Activated T-helper 9 cell treated with anti-CD3 and anti-CD28 coated beads, Interleukin-2, amount 50 U/mL, for 16 hours (primary cell): ENCODE results near the gene OPHN1.

Source experiments
- DNase-seq: peaks from one replicate; pipeline ENCODE4 v3.0.0-alpha.2; 2020; ENCODE audit warnings: low read depth

Gene OPHN1

DNA sequence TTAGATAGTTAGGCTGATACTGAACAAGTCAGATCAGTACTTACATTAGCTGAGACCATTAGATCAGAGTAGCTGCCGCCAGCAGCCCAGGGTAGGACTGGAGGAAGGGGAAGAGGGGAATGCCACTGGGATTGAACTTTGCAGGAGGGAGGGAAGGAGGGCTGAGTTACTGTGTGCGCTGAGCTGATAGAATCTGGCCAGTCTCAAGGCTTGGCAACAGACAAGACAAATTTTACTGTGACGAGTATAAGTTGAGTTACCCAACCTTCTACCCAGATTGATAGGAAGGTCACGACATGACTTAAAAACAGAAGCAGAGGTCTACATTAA is 372.1 kb downstream of the OPHN1 start:
- no peak for DNase-seq

DNA sequence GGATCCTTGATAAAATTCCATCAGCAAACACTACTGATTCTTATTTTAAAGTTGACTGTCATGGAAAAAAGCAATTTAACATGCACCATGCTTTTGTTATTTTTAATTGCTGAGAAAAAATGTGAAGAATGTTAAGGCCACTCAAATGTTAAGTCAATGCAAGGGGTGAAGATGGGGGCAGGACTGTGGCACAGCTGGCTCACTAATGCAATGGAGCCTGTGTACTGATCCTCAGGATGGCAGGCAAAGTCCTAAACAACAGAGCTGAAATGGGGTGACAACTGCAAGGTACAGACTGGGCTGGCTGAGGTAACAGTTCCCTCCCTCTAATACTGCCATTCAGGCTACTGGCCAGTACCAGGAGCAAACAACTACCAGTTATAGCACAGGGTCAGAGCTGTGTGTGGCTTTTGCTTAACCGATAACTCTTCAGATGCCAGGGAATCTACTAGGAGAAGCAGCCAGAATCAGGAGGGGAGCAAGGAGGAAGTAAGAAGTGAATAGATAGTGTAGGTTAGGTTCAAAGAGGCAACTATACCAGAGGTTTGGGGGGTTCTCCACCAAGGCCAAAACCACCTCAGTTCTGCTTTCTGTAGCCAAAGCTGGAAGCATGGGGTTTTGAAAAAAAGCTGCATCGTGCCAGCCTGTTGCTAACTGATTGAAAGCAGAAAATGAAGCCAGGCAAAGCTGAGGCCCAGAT is 372.6 kb downstream of the OPHN1 start:
- no peak for DNase-seq

DNA sequence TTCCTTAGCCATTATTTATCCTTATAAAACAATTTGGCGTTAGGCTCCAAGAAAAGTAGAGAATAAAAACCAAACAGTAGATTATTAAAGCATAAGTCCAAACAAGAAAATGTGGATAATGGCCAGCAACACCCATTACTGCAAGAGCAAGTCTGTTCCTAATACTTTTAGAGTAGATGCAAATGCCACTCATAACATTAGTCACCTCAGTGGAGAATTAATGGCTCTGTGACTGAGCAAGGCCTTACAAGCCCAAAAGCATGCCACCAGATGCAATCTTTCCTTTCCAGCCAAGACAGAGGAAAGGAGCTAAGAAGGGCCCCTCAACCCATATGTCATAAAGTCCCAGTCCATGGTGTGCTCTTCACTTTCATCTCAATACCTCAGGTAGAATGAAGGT is 373.8 kb downstream of the OPHN1 start:
- DNase-seq = no peak

DNA sequence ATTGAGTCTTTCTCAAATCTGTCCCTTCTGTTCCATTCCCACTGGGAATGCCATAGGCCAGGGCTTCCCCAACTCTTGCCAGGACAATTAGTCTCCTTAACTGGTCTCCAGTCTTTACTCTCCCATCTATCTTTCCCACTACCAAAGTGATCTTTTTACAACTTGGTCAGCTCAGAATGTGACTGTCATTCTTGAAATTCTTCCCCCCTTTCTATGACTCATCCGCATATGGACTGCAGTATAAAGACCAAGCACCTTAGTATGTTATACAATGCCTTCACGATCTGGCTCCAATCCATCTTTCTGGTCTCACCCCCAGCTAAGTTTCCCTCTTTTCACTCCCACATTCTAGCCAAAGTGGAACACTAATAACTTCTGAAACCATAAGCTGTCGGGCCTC is 383.8 kb downstream of the OPHN1 start:
- DNase-seq = no peak

DNA sequence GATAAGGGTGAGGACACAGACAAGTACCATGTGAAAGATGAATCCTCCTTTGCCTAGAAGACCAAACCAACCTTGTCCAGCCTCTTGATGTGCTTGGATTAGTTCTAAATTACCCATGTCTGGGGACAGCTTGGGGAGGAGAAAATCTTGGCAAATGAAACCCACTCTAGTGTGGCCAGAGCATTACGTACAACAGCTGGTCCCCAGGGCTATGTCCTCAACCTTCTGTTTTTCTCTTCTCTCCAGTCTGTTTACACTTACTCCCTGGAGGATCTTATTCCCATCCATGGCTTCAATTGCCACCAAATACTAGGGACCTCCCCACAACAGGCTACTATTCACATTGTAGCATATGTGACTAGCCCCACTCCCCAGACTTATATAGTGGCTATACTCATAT is 384.5 kb downstream of the OPHN1 start:
- DNase-seq = no peak

DNA sequence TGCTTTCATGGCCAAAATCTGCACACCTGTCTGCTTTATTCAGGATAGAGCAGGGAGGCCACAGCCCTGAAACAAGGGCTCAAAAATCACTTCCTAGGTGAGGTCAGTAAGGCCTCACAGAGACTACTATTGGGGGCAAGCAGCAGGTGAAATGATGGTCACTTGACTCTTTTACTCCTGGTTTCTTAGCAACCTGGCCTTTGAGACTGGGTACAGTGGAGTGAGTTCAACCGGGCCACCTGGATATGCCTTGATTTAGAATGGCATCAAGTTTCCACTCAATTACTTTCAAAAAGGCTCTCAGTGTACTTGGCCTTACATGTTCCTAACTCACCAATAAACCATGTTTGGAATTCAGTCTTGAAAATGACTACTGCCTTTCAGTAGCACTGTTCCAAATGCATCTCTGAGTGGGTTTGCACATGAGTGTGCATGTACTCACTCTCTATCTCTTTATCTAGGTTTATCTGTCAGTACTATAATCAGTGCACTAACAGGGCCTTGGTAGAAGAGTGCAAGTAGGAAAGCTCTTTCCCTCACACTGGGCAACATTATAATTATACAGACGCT is 388.2 kb downstream of the OPHN1 start:
- DNase-seq = no peak

DNA sequence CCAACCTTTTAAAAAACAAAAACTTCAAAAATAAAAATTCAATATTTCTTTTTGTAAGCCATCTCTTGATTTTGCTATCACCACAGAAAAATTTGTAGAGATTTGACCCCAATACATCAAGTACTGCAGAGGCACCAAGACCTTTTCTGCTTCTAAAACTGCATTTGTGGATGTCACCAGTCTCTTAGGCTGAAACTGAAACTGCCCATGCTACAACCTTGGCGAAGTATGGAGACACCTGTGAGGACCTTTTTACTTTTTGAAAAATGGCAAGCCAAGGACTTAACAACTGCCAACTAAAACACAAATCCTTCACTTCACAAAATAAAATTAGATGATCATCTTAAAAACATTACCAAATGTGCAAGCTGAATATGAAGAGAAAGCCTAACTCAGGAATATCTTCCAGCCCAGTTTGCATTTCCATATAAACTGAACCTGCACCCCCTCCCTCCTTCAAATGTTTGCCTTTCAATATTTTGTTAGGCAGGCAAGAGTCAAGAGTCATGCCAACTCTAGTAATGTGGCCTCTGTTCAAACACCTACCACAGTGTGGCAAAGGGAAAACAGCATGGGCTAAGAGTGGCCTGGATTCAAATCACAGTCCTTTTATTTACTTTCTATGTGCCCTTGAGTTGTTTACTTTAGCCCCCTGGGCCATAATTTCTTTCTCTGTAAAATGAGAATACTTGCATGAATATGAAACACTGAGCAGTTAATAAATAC is 389.4 kb downstream of the OPHN1 start:
- DNase-seq = no peak

DNA sequence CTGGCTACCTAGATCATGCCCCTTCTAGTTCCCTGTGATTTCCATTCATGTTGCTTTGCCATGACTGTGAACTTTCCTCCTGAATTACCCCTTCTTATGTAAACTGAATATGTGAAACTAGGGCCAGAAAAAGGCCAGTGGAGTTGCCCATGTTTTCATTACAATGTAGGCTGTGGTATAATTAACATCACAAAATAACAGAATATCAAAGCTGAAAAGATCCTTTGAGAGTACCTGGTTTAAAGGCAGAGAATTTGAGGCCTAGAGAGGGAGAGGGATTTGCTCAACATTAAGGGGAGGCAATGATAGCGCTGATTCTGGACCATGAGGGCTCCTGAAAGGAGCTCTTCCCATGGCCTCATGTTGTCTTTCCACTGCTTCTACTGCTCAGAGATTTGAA is 392.2 kb downstream of the OPHN1 start:
- DNase-seq = no peak

DNA sequence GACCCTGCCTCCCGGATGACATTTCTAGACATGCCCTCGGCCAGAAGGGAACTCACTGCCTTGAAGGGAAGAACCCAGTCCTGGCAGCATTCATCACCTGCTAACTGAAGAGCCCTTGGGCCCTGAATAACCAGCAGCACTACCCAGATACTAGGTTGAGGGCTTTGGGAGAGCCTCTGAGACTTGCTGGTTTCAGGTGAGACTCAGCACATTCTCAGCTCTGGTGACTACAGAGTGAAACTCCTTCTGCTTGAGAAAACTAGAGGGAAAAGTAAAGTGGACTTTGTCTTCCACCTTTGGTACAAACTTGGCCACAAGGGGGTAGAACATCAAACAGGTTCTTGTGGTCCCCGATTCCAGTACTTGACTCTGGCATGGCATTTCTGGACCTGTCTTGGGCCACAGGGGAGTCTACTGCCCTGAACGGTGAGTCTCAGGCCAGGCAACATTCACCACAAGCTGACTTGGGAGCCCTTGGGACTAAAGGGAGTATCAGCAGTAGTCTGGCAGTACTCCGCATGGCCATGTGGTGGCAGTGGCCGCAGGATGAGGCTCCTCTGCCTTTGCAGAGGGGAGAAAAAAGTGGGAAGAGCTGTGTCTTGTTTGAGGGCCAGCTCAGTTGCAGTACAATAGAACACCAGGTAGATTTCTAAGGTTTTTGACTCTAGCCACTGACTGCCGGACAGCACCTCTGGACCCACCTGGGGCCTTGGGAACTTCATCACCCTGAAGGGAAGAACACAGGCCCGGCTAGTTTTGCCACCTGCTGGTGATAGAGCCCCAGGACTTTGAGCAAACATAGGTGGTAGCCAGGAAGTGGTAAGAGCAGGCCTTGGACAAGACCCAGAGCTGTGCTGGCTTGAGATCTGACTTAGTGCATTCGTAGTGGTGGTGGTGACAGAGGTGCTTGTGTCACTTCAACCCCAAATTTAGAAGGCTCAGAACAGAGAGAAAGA is 414.8 kb downstream of the OPHN1 start:
- no peak for DNase-seq

DNA sequence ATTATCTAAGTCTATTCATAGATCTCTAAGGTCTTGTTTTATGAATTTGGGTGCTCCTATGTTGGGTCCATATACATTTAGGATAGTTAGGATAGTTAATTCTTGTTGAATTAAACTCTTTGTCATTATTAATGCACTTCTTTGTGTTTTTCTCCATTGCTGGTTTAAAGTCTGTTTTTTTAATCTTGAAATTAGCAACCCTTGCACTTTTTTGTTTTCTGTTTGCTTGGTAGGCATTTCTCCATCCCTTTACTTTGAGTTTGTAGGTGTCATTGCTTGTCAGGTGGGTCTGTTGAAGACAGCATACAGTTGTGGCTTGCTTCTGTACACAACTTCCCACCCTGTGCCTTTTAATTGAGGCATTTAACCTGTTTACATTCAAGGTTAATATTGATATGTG is 434.8 kb downstream of the OPHN1 start:
- no peak for DNase-seq
